Gastroesophageal sphincter (tissue), 4 donors: ENCODE results near the gene NOC2L. TPM values are rescaled to one million over a fixed set of nuclear protein-coding genes. Genes with fewer than 3 reads are reported as not detected.

Experiments used
- ATAC-seq: fragments of 150-250 bp; one replicate; pipeline ENCODE4 v1.9.1; 2016; ENCODE audit warnings: mild to moderate bottlenecking, moderate library complexity
- H3K27ac ChIP-seq, 4 donors: fragments of 200-600 bp; sonication (generic) in 3 of 4; 1 replicate in 3 of 4; 2 replicates in 1 of 4; pipeline ENCODE4 v1.5.1; 2016 to 2019
- H3K27me3 ChIP-seq: fragments of 200-600 bp; sonication (generic); one replicate; pipeline ENCODE4 v1.5.1; 2019
- H3K36me3 ChIP-seq, 2 donors: fragments of 200-600 bp; sonication (generic); one replicate each; pipeline ENCODE4 v1.5.1; 2019; ENCODE audit warnings: control low read depth in 1 of 2
- H3K4me1 ChIP-seq, 3 donors: fragments of 200-600 bp; sonication (generic); 1 replicate in 2 of 3; 2 replicates in 1 of 3; pipeline ENCODE4 v1.5.1; 2016 to 2019; ENCODE audit warnings: control low read depth in 2 of 3
- H3K4me3 ChIP-seq, 2 donors: fragments of 200-600 bp; sonication (generic); one replicate each; pipeline ENCODE4 v1.5.1; 2019; ENCODE audit warnings: mild to moderate bottlenecking in 1 of 2, moderate library complexity in 1 of 2
- H3K9me3 ChIP-seq, 3 donors: fragments of 200-600 bp; sonication (generic); one replicate each; pipeline ENCODE4 v1.5.1; 2017 to 2019; ENCODE audit warnings: control low read depth in 2 of 3
- EP300 ChIP-seq: sonication (generic); formaldehyde crosslinking; IDR thresholded peaks from one replicate; pipeline ENCODE4 v1.6.1; 2017; ENCODE audit warnings: antibody characterized with exemption, mild to moderate bottlenecking
- POLR2A ChIP-seq, 2 donors: fragments of 450-650 bp; IDR thresholded peaks; one replicate each; pipeline ENCODE4 v1.6.1; 2017; ENCODE audit warnings: antibody characterized with exemption in 2 of 2, mild to moderate bottlenecking in 2 of 2, moderate library complexity in 1 of 2
- POLR2AphosphoS5 ChIP-seq: sonication (generic); formaldehyde crosslinking; IDR thresholded peaks from one replicate; pipeline ENCODE4 v1.6.1; 2017; ENCODE audit warnings: antibody characterized with exemption
- WGBS, 2 donors: methylation state at CpG; one replicate each; pipeline ENCODE4 v1.1.5; 2018; ENCODE audit warnings: low coverage in 1 of 2; 5-methylcytosine and 5-hydroxymethylcytosine counted together
- total RNA-seq, 4 donors: library from RNA; depleted of rRNA; stranded (reverse); fragments of >200 nt; gene quantifications; one replicate each; pipeline ENCODE4 v1.1.0, GENCODE V29; 2016
- TF ChIP-seq, protein P1 (sequence below), 4 experiments: fragments of 200-600 bp in 2 of 4; fragments of 450-650 bp in 2 of 4; sonication (generic) in 1 of 4; IDR thresholded peaks; one replicate each; pipeline ENCODE4 v1.5.1; 2017 to 2019; ENCODE audit warnings: antibody characterized with exemption in 4 of 4, mild to moderate bottlenecking in 2 of 4, moderate library complexity in 2 of 4

Gene NOC2L
- total RNA-seq, 4 donors from 2014 or later: 36.3 to 54.1 (median 45.2) TPM

DNA sequence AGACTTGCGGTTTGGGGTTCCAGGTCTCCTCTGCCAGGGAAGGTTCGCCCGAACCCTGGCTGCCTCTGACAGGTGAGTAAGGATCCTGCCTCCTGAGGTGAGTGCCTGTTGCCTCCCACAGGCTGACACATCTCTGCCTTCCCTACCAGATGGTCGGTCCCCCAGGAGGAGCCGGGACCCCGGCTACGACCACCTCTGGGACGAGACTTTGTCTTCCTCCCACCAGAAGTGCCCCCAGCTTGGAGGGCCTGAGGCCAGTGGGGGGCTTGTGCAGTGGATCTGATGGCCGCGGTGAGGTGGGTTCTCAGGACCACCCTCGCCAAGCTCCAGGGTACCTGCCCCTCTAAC, 15.2 kb upstream of the NOC2L start:
- Histone ChIP-seq H3K4me1 (peaks cover 0 to 14% (median 5%) of the 10 kb centered on the region in 3 donors), H3K4me3 (no peak overlapping the region), H3K27ac (no peak overlapping the region), H3K27me3 (peaks cover 81% of the 10 kb centered on the region), H3K36me3 (no peaks in the 10 kb centered on the region), H3K9me3 (no peaks in the 10 kb centered on the region)
- WGBS, 2 donors: 60% methylated on average over 1 of the region's 11 CpGs; no CpG with 5 or more reads in 1 of the 2 donors
- no peak for TF ChIP-seq POLR2AphosphoS5
- TF ChIP-seq, protein P1, sequence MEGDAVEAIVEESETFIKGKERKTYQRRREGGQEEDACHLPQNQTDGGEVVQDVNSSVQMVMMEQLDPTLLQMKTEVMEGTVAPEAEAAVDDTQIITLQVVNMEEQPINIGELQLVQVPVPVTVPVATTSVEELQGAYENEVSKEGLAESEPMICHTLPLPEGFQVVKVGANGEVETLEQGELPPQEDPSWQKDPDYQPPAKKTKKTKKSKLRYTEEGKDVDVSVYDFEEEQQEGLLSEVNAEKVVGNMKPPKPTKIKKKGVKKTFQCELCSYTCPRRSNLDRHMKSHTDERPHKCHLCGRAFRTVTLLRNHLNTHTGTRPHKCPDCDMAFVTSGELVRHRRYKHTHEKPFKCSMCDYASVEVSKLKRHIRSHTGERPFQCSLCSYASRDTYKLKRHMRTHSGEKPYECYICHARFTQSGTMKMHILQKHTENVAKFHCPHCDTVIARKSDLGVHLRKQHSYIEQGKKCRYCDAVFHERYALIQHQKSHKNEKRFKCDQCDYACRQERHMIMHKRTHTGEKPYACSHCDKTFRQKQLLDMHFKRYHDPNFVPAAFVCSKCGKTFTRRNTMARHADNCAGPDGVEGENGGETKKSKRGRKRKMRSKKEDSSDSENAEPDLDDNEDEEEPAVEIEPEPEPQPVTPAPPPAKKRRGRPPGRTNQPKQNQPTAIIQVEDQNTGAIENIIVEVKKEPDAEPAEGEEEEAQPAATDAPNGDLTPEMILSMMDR (IDR thresholded peaks at IDR 0.05): no peak
- no peak for TF ChIP-seq POLR2A (IDR thresholded peaks at IDR 0.05)
- no peak for TF ChIP-seq EP300
- ATAC-seq: no peak

DNA sequence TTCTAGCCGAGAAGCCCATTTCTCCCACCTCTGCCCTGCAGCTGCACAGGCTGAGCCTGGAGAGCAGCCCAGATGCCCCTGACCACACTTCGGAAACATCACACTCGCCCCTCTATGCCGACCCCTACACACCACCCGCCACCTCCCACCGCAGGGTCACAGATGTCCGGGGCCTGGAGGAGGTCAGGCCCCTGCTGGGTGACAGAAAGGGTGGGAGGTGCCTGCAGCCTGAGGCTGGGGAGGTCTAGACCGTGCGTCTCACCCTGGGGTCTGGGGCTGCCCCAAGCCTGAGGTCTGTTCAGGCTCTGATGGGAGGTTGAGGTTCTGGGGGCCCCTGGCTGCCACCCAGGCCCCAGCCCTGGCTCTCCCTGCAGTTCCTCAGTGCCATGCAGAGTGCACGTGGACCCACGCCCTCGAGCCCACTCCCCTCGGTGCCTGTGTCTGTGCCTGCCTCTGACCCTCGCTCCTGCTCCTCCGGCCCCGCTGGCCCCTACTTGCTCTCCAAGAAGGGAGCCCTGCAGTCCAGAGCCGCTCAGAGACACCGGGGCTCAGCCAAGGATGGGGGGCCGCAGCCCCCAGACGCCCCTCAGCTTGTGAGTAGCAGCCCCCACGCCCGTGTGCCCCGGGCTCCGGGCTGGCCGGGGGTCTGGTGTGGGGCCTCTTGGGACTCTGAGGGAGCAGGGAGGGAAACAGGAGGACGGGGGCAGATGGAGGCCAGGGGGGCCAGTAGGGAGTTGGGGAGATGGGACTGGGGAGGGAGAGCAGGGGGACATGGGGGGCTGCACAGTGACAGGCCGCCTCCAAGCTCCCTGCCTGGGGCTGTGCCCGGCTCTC, 14.6 kb upstream of the NOC2L start:
- H3K9me3 ChIP-seq: no peaks in the 10 kb centered on the region
- no peak overlapping the region for H3K27ac ChIP-seq
- no peak for ATAC-seq
- no peak overlapping the region for H3K4me3 ChIP-seq
- 70% methylated on average over 2 of the region's 28 CpGs; no CpG with 5 or more reads in 1 of the 2 donors for WGBS, 2 donors
- peaks cover 86% of the 10 kb centered on the region for H3K27me3 ChIP-seq
- no peak for TF ChIP-seq POLR2AphosphoS5
- TF ChIP-seq POLR2A (IDR thresholded peaks at IDR 0.05): no peak
- no peak for TF ChIP-seq EP300
- TF ChIP-seq, protein P1 (IDR thresholded peaks at IDR 0.05): no peak
- peaks cover 0 to 14% (median 5%) of the 10 kb centered on the region in 3 donors for H3K4me1 ChIP-seq
- no peaks in the 10 kb centered on the region for H3K36me3 ChIP-seq

DNA sequence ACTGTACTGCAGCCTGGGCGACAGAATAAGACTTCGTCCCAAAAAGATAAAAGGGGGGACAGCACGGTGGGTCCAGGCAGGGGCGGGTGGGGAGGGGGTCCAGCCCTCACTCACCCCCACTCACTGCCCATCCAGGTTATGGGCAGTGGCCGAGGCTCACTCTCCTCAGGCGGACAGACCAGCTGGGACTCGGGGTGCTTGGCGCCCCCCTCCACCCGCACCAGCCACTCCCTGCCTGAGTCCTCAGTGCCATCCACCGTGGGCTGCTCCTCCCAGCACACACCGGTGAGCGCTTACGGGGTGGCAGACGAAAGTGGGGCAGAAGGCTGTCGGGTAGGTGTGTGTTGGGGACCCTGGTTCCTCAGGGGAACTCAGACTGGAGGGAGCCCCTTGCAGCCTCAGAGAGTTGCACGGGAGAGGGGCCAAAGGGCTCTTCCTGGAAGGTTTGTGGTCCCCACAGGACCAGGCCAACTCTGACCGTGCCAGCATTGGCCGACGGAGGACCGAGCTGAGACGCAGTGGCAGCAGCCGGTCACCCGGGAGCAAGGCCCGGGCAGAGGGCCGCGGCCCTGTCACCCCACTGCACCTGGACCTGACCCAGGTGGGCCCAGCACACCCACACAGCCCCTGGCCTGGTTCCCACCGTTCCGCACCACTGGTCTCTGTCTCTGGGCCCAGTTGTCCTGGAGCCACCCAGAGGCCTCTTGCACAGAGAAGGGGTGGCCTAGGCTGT, 13.8 kb upstream of the NOC2L start:
- Histone ChIP-seq H3K4me3 (no peak overlapping the region), H3K27ac (no peak overlapping the region), H3K27me3 (peaks cover 86% of the 10 kb centered on the region), H3K36me3 (no peaks in the 10 kb centered on the region), H3K9me3 (no peaks in the 10 kb centered on the region), H3K4me1 (peaks cover 0 to 14% (median 5%) of the 10 kb centered on the region in 3 donors)
- no peak for ATAC-seq
- WGBS, 2 donors: 40% methylated on average over 1 of the region's 28 CpGs; no CpG with 5 or more reads in 1 of the 2 donors
- TF ChIP-seq POLR2A (IDR thresholded peaks at IDR 0.05) (no peak), EP300 (no peak), POLR2AphosphoS5 (no peak)
- TF ChIP-seq, protein P1 (IDR thresholded peaks at IDR 0.05): no peak

DNA sequence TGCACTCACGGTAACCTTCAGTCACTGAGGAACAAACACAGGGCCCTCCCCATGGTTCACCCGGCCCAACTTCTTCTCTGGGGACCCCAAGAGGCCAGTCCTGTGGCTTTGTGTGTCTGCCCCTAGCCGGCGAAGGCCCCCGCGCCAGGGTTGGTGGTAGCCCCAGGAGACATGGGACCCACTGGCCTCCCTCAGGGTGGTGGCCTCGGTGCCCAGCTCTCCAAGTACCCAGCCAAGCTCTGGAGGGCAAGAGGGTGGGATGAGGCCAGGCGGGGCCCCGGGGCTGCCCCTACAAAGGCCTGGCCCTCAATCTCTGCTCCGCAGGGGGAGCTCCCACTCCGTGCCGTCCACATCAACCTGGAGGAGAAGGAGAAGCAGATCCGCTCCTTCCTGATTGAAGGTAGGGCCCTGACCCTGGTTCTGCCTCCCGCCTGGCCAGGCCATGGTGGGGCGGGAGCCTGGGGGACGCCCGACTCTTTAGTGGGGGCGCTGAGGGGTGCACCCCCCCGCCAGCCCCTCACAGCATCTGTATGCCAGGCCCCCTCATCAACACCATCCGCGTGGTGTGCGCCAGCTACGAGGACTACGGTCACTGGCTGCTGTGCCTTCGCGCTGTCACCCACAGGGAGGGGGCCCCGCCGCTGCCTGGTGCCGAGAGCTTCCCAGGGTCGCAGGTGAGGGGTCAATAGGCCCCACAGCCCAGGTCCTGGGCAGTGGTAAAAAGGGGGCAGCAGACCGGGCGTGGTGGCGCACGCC, 12.9 kb upstream of the NOC2L start:
- peaks cover 0 to 22% (median 9%) of the 10 kb centered on the region in 3 donors for H3K4me1 ChIP-seq
- no peak for ATAC-seq

More for the DNA sequence above, 12.9 kb upstream of the NOC2L start:
- Histone ChIP-seq H3K4me3 (no peak overlapping the region), H3K36me3 (no peaks in the 10 kb centered on the region), H3K27ac (no peak overlapping the region), H3K27me3 (peaks cover 96% of the 10 kb centered on the region), H3K9me3 (no peaks in the 10 kb centered on the region)
- 80% methylated on average over 1 of the region's 34 CpGs; no CpG with 5 or more reads in 1 of the 2 donors for WGBS, 2 donors
- TF ChIP-seq, protein P1 (IDR thresholded peaks at IDR 0.05): no peak
- no peak for TF ChIP-seq POLR2A (IDR thresholded peaks at IDR 0.05)
- no peak for TF ChIP-seq POLR2AphosphoS5
- TF ChIP-seq EP300: no peak
